NCI-H526 treated with DMSO at 0.1 percent for 48 hours (cell line): ENCODE data around the gene SPECC1L.

Experiments
- DNase-seq: peaks from one replicate; lab custom pipeline; 2025; lab: John Stamatoyannopoulos, UW

Gene SPECC1L

DNA sequence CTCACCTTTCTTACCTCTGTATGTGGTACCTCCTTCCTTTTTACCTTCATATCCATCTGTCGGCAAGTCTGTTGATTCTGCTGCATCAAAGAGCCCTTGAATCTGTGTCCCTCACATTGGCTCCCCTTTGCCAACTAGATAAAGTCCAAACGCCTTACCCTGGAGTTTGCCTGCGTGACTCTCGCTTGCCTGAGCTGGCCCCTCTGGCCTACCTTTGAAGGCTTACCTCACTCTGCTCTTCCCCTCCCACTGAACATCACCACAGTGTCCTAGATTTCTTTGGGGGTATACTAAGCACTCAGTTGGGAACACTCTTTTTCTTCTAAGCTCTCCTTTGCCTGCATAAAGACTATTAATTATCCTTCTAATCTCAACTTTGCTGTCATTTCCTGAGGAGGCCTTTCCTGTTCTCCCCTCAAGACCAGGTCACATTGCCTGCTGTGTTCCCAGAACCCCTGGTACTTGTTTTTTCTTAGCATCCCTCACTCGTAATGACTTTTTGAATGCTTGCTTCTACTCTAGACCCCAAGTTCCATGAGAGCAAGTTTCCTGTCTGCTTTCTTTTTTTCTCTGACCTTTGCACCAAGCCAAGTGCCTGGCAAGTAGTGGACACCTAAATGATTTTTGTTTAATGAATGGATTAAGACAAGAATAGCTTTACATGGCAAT lies 89.0 kb downstream of the SPECC1L start:
- no peak for DNase-seq

DNA sequence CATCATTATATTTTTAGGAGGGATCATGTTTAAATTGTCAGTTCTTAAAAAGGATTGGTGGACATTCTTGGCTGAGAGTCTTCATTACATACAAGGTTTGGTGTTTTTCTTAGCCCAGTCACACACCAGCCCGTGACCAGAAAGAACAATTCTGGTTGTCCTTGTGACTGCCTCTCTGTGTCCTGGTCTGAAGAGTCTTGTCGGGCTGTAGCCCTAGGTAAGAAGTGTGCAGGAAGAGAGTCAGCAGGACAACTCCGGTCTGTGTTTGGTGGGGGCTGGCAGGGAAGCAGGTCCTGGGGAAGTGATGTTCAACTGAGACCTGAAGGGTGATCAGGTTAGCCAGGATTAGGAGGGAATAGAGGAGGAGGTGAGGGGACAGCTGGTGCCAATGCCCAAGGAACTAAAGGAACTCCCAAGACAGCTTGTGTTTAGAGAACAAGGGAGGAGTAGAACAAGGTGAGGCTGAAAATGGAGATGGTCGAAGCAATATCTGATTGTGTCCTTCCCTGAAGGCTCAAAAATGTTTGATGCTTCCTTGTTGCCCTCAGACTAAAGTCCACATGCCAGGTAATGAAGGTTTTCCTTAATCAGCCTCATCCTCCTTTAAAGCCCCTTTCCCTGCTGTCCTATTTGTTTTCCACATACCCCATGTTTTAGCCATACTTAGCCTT lies 91.5 kb downstream of the SPECC1L start:
- no peak for DNase-seq

DNA sequence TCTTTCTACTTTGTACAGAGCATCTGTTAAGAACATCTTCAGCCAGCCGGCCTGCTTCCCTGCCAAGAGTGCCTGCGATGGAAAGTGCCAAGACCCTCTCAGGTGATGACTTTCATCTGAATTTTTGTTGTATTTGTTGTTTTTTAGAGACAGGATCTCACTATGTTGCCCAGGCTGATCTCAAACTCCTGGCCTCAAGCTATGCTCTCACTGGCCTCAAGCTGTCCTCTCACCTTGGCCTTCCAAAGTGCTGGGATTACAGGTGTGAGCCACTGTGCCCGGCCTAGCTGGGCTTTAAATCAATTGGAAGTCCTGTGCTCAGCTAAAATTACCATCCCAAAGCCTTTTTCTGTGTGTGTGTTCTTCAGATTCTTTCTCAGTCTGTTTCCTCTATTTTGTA lies 92.6 kb downstream of the SPECC1L start:
- DNase-seq = no peak

DNA sequence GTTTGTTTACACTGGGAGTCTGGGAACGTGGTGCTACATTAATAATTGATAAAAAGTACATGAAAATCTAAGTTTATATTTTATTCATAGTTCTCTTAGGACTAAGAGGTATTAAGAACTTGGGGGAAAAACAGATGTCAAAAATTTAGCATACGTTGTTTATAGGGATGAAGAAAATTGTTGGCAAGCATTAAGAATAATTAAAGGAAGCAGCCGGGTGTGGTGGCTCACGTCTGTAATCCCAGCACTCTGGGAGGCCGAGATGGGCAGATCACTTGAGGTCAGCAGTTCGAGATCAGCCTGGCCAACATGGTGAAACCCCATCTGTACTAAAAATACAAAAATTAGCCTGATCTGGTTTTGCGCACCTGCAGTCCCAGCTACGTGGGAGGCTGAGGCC lies 96.1 kb downstream of the SPECC1L start:
- no peak for DNase-seq

DNA sequence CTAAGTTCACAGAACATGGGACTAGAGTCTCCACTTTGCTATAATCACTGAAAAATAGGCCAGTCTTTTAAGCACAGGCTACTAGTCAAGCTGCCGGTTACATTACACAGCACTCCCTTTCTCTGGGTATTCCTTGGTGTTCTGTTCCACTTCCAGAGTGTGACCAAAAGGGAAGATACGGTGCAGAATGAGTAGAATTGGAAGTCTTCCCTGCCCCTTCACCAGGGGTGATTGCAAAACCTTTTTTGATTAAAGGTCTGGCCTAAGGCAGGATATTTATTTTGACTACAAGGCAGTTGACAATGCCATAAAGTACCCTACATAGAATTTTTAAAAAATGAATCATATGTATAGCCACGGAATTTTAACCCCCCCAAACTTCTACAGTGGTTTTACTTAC lies 97.2 kb downstream of the SPECC1L start:
- DNase-seq = no peak

DNA sequence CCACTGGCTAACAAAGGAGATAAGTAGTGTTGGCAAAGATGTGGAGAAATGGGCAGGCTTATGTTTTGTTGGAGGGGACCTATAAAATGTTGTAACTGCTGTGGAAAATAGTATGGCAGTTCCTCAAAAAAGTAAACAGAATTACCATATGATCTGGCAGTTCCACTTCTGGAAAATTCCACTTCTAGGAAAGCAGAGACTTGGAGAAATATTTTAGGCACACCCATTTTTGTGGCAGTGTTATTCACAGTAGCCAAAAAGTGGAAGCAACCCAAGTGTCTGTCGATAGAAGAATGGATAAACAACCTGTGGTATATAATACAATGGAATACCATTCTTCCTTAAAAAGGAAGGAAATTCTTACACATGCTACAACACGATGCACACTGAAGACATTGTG lies 99.8 kb downstream of the SPECC1L start:
- DNase-seq = no peak

DNA sequence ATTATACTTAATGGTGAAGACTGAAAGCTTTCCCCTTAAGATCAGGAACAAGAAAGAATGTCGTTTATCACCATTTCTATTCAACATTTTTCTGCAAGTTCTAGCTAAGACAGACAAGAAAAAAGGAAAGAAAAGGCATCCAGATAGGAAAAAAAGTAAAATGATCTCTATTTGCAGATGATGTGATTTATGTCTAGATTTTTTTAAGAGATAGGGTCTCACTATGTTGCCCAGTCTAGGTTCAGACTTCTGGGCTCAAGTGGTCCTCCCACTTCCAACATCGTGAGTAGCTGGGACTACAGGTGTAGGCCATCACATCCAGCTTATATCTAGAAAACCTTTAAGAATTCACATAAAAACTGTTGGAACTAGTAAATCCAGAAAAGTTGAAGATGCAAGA lies 105.4 kb downstream of the SPECC1L start:
- no peak for DNase-seq

DNA sequence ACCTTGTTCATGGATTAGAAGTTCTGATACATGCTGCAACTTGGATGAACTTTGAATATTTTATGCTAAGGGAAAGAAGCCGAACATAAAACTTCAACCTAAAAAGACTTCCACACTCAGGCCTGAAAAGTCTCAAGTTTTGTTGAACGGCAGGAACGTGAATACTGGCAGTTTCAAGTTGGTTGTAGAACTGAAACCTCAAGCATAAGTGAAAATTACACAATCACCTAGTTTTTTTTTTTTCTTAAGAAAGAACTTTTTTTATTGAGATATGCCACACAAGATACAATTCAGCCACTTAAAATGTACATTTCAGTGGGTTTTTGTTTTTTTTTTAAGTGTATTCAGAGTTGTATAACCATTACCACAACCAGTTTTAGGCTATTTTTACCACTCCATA lies 106.0 kb downstream of the SPECC1L start:
- DNase-seq = no peak

DNA sequence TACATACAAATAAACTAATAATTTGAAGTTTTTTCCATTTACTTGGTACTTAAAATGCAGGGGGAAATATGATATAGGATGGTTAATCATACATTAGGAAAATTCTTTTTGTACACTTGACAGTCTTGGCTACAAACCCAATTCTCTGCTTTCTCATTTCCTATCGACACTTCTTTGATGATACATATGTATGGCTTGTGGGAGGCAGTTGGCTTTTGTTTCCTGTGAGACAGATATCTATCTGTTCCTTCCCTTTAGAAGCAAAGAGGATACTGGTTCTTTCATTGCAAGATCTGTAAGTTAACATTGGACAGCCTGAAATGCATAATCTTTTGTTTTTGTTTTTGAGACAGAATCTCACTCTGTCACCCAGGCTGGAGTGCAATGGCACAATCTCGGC lies 108.9 kb downstream of the SPECC1L start:
- DNase-seq = no peak

DNA sequence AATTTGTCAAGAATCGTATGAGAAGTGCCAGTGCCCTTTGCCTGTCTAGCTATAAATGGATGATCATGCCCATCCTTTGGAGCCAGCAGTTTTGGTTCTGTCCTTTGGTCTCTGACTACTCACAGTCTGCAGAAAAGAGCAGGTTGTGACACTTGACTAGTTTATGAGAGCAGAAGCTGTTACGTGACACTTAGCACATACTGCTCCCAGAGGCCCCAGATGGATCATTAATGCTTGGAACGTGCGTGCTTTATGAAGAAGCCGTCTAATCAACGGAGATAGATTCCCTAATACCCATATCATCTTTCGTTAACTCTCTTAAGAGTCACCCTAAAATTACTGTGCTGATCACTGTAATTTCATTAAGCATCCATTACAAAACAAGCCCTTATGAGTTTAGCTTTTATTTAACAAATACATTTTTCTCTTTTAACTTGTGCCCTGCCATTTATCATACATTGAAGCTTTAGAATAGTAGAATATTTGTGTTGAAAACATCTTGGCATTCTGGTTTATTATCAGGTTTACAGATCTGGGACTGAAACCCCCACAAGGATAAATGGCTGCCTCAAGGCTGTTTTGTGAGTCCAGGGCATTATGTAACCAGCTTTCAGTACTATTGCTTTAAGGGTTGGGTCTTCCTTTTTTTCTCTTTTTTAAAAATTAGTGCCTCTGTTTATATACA lies 109.7 kb downstream of the SPECC1L start:
- DNase-seq = no peak

DNA sequence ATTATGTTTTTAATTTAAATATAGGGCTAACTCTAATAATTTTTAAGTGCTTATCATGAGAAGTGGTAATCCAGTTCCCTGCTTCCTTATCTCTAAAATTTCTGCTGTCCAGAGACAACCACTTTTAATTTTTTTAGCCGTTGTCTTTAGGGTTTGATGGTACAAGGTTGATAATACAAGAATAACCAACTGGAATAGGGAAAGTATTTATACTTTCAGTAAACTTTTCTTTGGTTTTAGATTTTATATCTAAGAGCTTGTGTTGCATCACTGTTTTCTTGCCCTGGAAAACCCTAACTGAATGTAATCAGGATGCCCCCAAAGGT lies 110.2 kb downstream of the SPECC1L start:
- no peak for DNase-seq

DNA sequence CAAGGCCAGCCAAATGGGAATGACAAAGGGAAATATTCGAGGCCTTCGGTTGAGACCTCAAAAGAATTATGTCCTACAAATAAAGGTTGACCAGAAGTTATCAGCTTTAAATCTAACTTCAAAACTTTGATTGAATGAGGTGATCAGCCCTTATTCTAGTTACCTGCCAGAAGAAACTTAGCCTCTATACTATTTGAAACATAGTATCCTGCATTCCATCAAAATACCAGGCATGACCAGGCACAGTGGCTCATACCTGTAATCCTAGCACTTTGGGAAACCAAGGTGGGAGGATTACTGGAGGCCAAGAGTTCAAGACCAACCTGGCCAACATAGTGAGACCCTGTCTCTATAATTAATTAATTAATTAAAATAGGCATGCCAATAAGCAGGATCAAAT lies 112.4 kb downstream of the SPECC1L start:
- no peak for DNase-seq

DNA sequence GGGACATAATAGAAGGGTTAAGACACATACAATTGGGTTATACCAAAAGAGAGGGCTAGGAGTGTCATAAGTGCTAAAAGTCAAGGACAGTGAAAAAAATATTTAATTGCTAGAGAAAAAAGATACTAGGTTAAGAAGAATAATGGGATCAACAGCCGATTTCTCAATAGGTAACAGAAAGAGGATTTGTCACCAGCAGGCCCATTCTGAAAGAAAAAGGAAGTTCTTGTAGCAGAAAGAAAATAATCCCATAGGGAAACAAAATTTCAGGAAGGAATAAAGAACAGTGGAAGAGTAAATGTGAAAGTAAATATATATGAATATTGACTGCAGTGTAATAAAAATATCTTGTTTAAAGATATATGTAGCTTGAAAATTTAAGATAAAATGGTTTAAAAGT lies 113.5 kb downstream of the SPECC1L start:
- no peak for DNase-seq

DNA sequence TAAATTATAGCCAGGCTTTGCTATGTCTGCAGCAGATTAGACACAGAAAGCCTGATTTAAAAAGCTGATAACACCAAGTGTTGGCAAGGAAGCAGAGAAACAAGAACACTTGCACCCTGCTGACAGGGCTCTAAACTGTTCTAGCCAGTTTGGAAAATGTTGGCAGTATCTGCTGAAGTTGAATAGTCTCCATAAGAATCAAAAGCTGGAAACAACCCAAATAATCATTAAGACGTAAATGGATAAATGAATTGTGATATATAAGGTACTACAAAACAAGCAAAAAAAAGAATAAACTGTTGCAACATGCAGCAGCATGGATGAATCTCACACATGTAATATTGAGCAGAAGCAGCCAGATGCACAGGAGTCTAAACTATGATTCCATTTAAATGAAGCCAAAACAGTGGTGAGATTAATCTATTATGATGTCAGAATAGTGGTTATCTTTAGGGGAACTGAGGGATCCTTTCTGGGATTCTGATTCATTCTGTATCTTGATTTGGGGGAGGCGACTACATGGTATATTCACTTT lies 116.4 kb downstream of the SPECC1L start:
- DNase-seq = no peak

DNA sequence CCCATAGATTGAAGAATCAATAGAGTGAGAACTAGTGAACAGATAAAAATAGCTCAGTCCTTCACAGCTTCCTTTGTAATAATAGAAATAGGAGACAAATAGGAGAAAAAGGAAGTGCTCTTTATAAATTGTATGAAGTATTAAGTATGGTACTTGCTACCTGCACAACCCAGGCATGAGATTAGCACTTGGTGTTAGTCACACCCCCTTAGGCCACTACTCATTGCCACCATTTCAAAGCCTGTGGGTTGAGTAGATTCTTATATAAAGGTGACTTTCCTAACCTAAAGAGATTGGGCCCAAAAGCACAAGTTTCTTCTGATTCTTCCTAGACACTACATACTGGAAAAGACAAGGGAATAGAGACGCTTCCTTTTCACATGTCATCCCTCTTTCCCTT lies 119.0 kb downstream of the SPECC1L start:
- DNase-seq = no peak

DNA sequence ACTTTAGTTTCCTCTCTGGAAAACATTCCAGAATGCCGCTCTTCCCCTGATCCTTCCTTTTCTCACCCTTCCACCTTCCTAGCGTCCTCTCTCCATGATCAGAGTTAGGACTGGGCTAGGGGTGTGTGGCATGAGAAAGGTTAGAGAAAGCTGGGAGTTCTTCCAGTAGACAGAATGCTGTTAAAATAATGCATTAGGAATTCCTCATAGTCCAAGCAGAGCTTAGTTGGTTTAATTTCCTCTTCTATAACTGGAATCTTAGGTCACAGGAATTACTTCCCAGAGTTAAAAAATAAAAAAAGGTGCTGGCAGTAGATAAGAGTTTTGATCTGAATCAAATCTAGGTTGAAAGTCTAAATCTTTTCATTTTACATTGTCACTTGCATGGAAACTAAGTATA lies 119.5 kb downstream of the SPECC1L start:
- DNase-seq = no peak

DNA sequence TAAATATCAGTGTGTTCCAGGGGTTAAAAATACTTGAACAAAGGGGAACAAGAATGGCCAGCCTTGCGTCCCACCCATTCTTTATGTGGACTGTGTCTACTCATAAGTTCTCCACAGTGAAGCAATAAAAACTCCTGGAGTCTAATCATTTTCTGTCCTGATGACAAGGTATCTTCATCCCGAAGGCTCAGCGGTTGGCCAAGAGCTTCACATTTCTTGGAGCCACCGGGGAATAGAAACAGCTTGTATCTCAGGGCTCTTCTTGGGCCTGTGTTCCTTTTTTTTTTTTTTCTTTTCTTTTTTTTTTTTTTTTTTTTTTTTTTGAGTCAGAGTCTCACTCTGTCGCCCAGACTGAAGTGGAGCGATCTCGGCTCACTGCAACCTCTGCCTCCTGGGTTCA lies 119.9 kb downstream of the SPECC1L start:
- no peak for DNase-seq

DNA sequence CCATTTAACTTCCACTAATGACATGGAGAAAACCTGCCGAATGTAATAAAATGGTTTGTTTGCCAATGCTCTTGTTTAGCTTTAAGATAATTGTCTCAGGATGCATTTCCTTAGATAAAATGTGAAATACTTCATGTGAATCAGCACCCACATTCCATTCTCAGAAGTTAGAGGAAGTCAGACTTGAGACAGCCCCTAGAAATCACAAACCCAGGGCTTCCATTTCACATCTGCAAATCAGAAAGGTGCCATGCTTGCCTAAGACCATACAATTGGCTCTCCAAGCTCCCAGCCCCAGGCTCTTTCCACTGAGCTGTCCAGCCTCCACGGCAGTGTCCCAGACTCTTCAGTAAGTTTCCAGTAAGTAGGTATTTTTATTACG lies 121.2 kb downstream of the SPECC1L start:
- no peak for DNase-seq

DNA sequence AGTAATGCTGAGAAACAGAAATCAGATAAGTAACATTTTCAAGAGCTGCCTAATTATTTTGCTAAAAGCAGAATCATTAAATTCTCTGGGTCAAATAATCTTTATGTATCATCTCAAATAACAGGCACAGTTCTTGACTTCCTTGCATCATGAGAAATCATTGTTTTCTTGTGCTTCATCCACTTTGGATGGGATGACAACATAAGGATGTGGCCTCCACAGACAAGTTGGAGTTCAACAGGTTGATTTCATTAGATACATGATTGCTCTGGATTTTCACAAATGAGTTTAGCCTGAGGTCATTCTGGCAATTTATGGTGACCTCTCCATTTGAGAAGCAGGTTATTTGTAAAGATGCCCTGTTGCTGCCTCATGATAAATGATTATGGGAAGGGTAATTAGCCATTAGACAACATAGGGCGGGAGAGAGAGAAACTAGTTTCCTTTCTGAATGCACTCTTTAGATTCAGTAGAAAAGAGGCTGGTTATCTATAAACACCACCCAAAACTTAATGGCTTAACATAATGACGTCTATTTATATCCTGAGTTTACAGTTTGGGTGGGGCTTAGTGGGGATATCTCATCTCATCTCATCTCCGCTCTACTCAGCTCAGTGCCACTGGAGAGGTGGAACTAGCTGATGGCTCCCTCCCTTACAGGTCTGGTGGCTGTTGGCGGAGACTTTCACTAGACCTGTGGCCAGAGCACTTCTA lies 121.7 kb downstream of the SPECC1L start:
- DNase-seq = no peak

DNA sequence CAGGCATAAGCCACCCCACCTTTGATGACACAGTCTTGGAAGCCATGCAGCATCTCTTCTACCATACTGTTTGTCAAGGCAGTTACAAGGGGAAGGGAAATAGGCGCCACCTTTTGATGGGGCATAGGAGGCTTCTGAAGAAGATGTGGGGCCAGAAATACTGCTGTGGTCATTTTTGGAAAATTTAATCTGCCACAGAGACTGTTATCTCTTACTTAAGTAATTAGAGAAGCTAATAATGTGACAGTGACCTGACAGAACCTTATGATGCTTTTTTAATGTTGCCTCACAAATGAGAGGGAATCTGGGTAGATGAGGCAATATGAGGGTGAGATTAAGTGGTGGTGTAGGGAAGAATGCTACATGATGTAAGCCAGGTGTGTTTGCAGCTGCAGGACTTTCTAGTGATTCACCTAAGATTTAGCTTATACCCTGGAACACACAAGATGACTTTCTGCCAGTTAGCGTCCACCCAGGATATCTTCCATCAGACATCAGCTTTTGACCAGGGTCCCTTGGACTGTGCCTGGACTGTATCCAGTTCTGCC lies 122.5 kb downstream of the SPECC1L start:
- no peak for DNase-seq

DNA sequence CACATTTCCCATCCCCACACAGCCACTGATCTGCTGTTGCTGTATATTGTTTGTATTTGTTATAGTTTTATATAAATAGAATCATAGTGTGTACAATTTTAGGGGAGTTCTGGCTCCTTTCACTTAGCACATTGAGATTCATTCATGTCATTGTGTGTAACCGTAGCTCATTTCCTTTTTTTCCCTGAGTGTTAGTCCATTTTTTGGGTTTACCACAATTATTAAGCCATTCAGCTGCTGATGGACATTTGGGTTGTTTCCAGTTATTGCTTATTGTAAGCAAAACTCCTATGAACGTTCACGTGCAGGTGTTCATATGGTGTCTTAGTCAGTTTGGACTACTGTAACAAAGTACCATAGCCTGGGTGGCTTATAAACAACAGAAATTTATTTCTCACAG lies 123.2 kb downstream of the SPECC1L start:
- no peak for DNase-seq

DNA sequence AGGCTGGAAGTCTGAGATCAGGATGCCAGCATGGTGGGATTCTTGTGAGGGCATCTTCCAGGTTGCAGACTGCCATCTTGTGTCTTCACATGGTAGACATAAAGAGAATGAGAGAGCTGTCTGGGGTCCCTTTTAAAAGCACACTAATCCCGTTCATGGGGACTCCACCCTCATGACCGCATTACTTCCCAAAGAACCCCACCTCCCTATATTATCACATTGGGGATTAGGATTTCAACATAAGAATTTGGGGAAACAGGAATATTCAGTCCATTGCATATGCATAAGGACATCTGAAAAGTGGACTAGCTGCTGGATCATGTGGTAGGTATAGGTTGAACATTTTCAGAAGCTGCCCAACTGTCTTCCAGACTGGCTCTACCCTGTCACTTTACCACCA lies 123.6 kb downstream of the SPECC1L start:
- DNase-seq = no peak

DNA sequence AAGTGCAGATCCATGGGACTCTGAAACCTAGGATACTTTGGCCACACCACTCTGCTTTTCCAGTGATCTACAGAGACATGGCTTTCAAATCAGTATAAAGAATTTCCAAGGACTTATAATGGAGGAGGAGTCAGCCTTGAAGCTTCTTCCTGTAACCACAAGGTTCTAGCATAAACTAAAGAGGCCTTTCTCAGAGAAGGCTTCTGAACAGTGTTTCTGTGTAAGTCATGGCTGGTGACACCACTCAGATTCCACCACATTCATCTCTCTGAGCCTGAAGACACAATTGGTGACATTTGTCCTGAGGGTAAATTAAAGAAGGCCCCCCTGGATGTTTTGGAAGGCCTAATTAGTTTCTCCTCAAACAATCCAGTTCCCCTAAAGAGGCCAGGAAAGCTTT lies 127.8 kb downstream of the SPECC1L start:
- DNase-seq = no peak
